GM12878 (cell line): ENCODE measurements around the gene GRK5. TPM values are rescaled to one million over a fixed set of nuclear protein-coding genes. Genes with fewer than 3 reads are reported as not detected.

ENCODE experiments used
- ATAC-seq: fragments of 200-7000 bp; cut with Tn5 transposase; 3 replicates; pipeline ENCODE4 v1.9.1; 2020; ENCODE audit warnings: mild to moderate bottlenecking, moderate library complexity
- BruUV-seq: library from RNA; stranded (reverse); fragments of 400-500 nt; replicated peaks from 2 replicates; lab custom pipeline; 2021; lab: Mats Ljungman, UMichigan
- CTCF ChIA-PET: fragments of 300-600 bp; sonication (Branson Sonifier 250); formaldehyde crosslinking; extraction: SDS; loops from one replicate; lab custom pipeline; 2021; ENCODE audit warnings: inconsistent platforms; lab: Yijun Ruan, JAX
- POLR2A ChIA-PET: fragments of 350-600 bp; formaldehyde crosslinking; extraction: SDS; loops from one replicate; lab custom pipeline; 2021; ENCODE audit warnings: inconsistent platforms; lab: Charles Lee
- RAD21 ChIA-PET: fragments of 300-600 bp; sonication (Branson Sonifier 250); formaldehyde crosslinking; loops from one replicate; lab custom pipeline; 2023; ENCODE audit warnings: antibody characterized with exemption; ENCODE audit not compliant: unreplicated experiment; lab: Charles Lee
- SMC1A ChIA-PET: fragments of 300-600 bp; sonication (Branson Sonifier 250); formaldehyde crosslinking; loops from one replicate; lab custom pipeline; 2023; ENCODE audit not compliant: unreplicated experiment, uncharacterized antibody; lab: Charles Lee
- DNase-seq: peaks from one replicate; pipeline ENCODE4 v3.0.0-alpha.2; 2011; ENCODE audit warnings: low read depth, low spot score
- FAIRE-seq: peaks from 3 replicates; lab custom pipeline; 2011; peaks lifted over from hg19 to GRCh38; lab: Jason Lieb, UNC
- H2AFZ ChIP-seq: 2 replicates; pipeline ENCODE4 v1.6.0; 2011; ENCODE audit warnings: low read depth, low read length, control low read depth; ENCODE audit not compliant: control insufficient read depth
- H3K27ac ChIP-seq: 2 replicates; pipeline ENCODE4 v1.5.1; 2011; ENCODE audit warnings: control low read depth; ENCODE audit not compliant: control insufficient read depth, insufficient read depth
- H3K27me3 ChIP-seq, 2 experiments: replicated peaks in 1 of 2; 2 replicates each; pipeline versions ENCODE4 v1.6.0 to v1.6.1; 2011; ENCODE audit warnings: low read length in 1 of 2; ENCODE audit not compliant: control insufficient read depth in 2 of 2, insufficient read depth in 2 of 2
- H3K36me3 ChIP-seq, 2 experiments: 2 replicates each; pipeline ENCODE4 v1.5.1; 2011; ENCODE audit warnings: low read length in 1 of 2; ENCODE audit not compliant: control insufficient read depth in 2 of 2, insufficient read depth in 2 of 2
- H3K4me1 ChIP-seq: 2 replicates; pipeline ENCODE4 v1.6.1; 2011; ENCODE audit warnings: mild to moderate bottlenecking, low read length, moderate library complexity, mixed read lengths; ENCODE audit not compliant: control insufficient read depth, insufficient read depth
- H3K4me2 ChIP-seq: 2 replicates; pipeline ENCODE4 v1.6.0; 2011; ENCODE audit warnings: control low read depth; ENCODE audit not compliant: control insufficient read depth, insufficient read depth
- H3K4me3 ChIP-seq: fragments of 200-600 bp; sonication (generic); 2 replicates; pipeline ENCODE4 v1.5.1; 2016
- H3K79me2 ChIP-seq: 2 replicates; pipeline ENCODE4 v1.6.0; 2011; ENCODE audit warnings: low read length; ENCODE audit not compliant: control insufficient read depth, insufficient read depth
- H3K9ac ChIP-seq: 2 replicates; pipeline ENCODE4 v1.8.0; 2011; ENCODE audit warnings: low read length, control low read depth, mixed read lengths; ENCODE audit not compliant: control insufficient read depth, insufficient read depth
- H3K9me3 ChIP-seq: replicated peaks from 3 replicates; pipeline ENCODE4 v1.5.1; 2011; ENCODE audit warnings: mild to moderate bottlenecking, low read length; ENCODE audit not compliant: control insufficient read depth, insufficient read depth
- H4K20me1 ChIP-seq: 2 replicates; pipeline ENCODE4 v1.6.0; 2011; ENCODE audit not compliant: control insufficient read depth, insufficient read depth
- BACH1 ChIP-seq: fragments of 450-650 bp; IDR thresholded peaks from 2 replicates; pipeline ENCODE4 v1.6.1; 2017; ENCODE audit warnings: mild to moderate bottlenecking, borderline replicate concordance
- CBX5 ChIP-seq: sonication (generic); IDR thresholded peaks from 2 replicates; pipeline ENCODE4 v1.6.1; 2016; ENCODE audit warnings: low read depth, moderate library complexity, mild to moderate bottlenecking, inconsistent platforms
- CHD2 ChIP-seq: IDR thresholded peaks from 2 replicates; pipeline ENCODE4 v1.6.1; 2011; ENCODE audit warnings: low read depth, low read length, improper control_type of control experiment, borderline replicate concordance
- CREB1 ChIP-seq: IDR thresholded peaks from 2 replicates; pipeline ENCODE4 v1.6.1; 2012; ENCODE audit warnings: low read depth, mild to moderate bottlenecking, inconsistent platforms
- GABPA ChIP-seq: IDR thresholded peaks from 2 replicates; pipeline ENCODE4 v1.6.1; 2014; ENCODE audit warnings: antibody characterized with exemption, low read depth, mild to moderate bottlenecking, inconsistent platforms
- HDAC6 ChIP-seq: fragments of 200-600 bp; sonication (generic); IDR thresholded peaks from one replicate; pipeline ENCODE4 v1.8.0; 2017; ENCODE audit warnings: antibody characterized with exemption; ENCODE audit not compliant: unreplicated experiment
- MLLT1 ChIP-seq: fragments of 450-650 bp; IDR thresholded peaks from 2 replicates; pipeline ENCODE4 v1.6.1; 2016; ENCODE audit warnings: mild to moderate bottlenecking
- MXI1 ChIP-seq: fragments of 150-350 bp; IDR thresholded peaks from 2 replicates; pipeline ENCODE4 v1.6.1; 2011; ENCODE audit warnings: low read depth, mild to moderate bottlenecking, inconsistent platforms, low read length, improper control_type of control experiment
- NBN ChIP-seq: fragments of 450-650 bp; IDR thresholded peaks from 2 replicates; pipeline ENCODE4 v1.6.1; 2016
- POLR2AphosphoS5 ChIP-seq: IDR thresholded peaks from 2 replicates; pipeline ENCODE4 v1.6.1; 2011; ENCODE audit warnings: mild to moderate bottlenecking, low read length, inconsistent platforms
- SPI1 ChIP-seq: IDR thresholded peaks from 2 replicates; pipeline ENCODE4 v1.6.1; 2011; ENCODE audit warnings: low read depth, mild to moderate bottlenecking, low read length, moderate library complexity, borderline replicate concordance; ENCODE audit not compliant: insufficient read depth
- SRF ChIP-seq, 2 experiments: IDR thresholded peaks; 2 replicates each; pipeline ENCODE4 v1.6.1; 2011; ENCODE audit warnings: low read depth in 2 of 2, low read length in 2 of 2, mild to moderate bottlenecking in 1 of 2, moderate library complexity in 1 of 2
- TCF12 ChIP-seq: IDR thresholded peaks from 2 replicates; pipeline ENCODE4 v1.6.1; 2011; ENCODE audit warnings: low read depth, mild to moderate bottlenecking, low read length
- ZNF217 ChIP-seq: fragments of 450-650 bp; IDR thresholded peaks from 2 replicates; pipeline ENCODE4 v1.6.1; 2017; ENCODE audit warnings: antibody characterized with exemption, mild to moderate bottlenecking
- ZZZ3 ChIP-seq: IDR thresholded peaks from 2 replicates; pipeline ENCODE4 v1.6.1; 2011; ENCODE audit warnings: low read depth; ENCODE audit not compliant: control insufficient read depth, insufficient read length
- WGBS: methylation state at CpG from one replicate; pipeline ENCODE4 v1.1.6; 2016; ENCODE audit warnings: low lambda C conversion rate; ENCODE audit not compliant: insufficient replicate concordance, insufficient coverage; ENCODE audit errors: missing lambda C conversion rate; 5-methylcytosine and 5-hydroxymethylcytosine counted together
- in situ Hi-C: fragments of 300-500 bp; cut with MboI; formaldehyde crosslinking; loops from 9 replicates; pipeline ENCODE4 v1.14.3; 2018; ENCODE audit warnings: mixed read lengths
- intact Hi-C: fragments of 100-400 bp; cut with micrococcal nuclease; formaldehyde crosslinking; loops from one replicate; pipeline ENCODE4 v1.14.2; 2022; ENCODE audit not compliant: unreplicated experiment
- polyA plus RNA-seq, 11 experiments: library from polyadenylated mRNA; depleted of rRNA in 4 of 11; unstranded in 6 of 11; stranded (reverse) in 5 of 11; fragments of >200 nt; fragmentation: Nextera tagmentation in 4 of 11; fragmentation: Illumina TruSeq in 1 of 11; extraction: Ambion mirVana in 4 of 11; extraction: Trizol in 1 of 11; gene quantifications; 1 replicate in 1 of 11; 2 replicates in 10 of 11; pipeline versions ENCODE4 v1.2.1 to v1.2.3, GENCODE V29; 2011 to 2016; ENCODE audit warnings: inconsistent platforms in 2 of 11, missing spikeins in 2 of 11, low read depth in 1 of 11
- total RNA-seq, 4 experiments: library from RNA; depleted of rRNA in 3 of 4; stranded (reverse); fragments of >200 nt in 3 of 4; fragmentation: Illumina TruSeq in 1 of 4; extraction: Trizol in 1 of 4; gene quantifications; 2 replicates each; pipeline versions ENCODE4 v1.2.1 to v1.2.3, GENCODE V29; 2013 to 2021
- TF ChIP-seq, protein P1 (sequence below): IDR thresholded peaks from 2 replicates; pipeline ENCODE4 v1.6.1; 2011; ENCODE audit warnings: low read depth, mild to moderate bottlenecking, low read length, moderate library complexity, borderline replicate concordance; ENCODE audit errors: extremely low read depth

GRK5 gene
- total and polyA plus RNA-seq, 10 of the 15 experiments (the other 5 are each of a cell fraction or from before 2014, with no cell fraction given) = 0.11 to 22.1 (median 10.0) TPM

DNA sequence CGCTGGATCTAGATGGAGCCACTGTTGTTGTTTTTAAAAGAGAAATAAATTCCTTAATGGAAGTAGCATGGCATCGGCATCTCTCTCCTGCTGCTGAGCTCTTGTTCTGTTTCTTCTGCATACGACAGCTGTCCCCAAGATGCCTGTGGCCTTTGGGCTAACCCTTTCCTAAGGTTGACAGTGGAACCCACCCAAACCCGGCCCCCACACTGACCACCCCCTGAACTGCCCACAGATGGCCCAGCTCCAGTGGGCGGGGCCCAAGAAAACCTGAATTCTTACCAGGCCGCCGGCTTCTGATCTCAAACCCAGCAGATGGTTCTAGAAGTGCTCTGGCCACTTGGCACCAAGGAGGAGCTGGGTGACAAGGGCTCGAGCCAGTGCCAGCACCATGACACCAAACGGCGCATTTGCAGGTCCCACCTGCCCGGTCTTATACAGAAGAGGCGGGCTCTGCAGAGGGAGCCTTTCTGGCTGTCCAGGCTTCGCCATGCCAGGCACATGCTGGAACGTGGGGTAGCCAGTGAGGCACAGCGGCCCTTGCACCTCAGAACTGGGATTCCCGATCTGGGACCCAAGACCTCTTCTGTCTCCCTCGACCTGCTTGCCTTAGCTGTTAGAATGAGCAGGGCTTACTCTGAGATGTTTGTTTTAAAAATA is 252.4 kb downstream of the GRK5 start:
- no peak for DNase-seq
- Histone ChIP-seq H3K9ac (no peak overlapping the region), H3K79me2 (no peaks in the 10 kb centered on the region), H4K20me1 (no peaks in the 10 kb centered on the region), H3K9me3 (no peaks in the 10 kb centered on the region; the same call in 2 of the 3 replicates), H3K4me3 (no peak overlapping the region), H3K36me3 (no peaks in the 10 kb centered on the region; a peak in 1 of 4 replicates), H3K4me1 (peaks cover 31% of the 10 kb centered on the region), H3K27ac (no peak overlapping the region)
- POLR2A ChIA-PET = no interaction called here
- ATAC-seq = no peak
- TF ChIP-seq SPI1 (no peak), CREB1 (no peak), MXI1 (no peak), MLLT1 (no peak), TCF12 (no peak), POLR2AphosphoS5 (no peak), ZZZ3 (no peak), CBX5 (no peak), NBN (no peak), HDAC6 (no peak), SRF (IDR thresholded peaks at IDR 0.05; ENCODE audit: low read depth in 2 of 2, low read length in 2 of 2) (no peak), GABPA (no peak), BACH1 (no peak), ZNF217 (no peak), CHD2 (no peak)
- TF ChIP-seq, protein P1, sequence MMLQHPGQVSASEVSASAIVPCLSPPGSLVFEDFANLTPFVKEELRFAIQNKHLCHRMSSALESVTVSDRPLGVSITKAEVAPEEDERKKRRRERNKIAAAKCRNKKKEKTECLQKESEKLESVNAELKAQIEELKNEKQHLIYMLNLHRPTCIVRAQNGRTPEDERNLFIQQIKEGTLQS = no peak
- TF ChIP-seq, all 136 proteins: peak for 0
- FAIRE-seq = no peak
- intact Hi-C loops = no loop called here
- no TSS peak for BruUV-seq
- ChIA-PET RAD21 (no interaction called here), CTCF (interaction anchor here (1.6 kb wide), 1 partner anchor 14 kb away, joined by 5 read pairs; no protein-coding TSS in a partner anchor), SMC1A (interaction anchor here (0.6 to 1.1 kb wide), 2 partner anchors 21 to 40 kb away, joined by 3 read pairs; no protein-coding TSS in a partner anchor)
- in situ Hi-C loops = no loop called here
- H2AFZ ChIP-seq = no peak overlapping the region
- H3K4me2 ChIP-seq = no peak overlapping the region
- 81% methylated on average over 14 of the region's 17 CpGs for WGBS
- no peaks in the 10 kb centered on the region for H3K27me3 ChIP-seq
